ENCODE results near the gene VAV2.

- TF ChIP-seq RAD21 (IDR thresholded peaks at IDR 0.05; ENCODE audit: low read depth) (no peak), EGR1 (IDR thresholded peaks at IDR 0.05) (no peak), USF1 (IDR thresholded peaks at IDR 0.05) (no peak), MAX (IDR thresholded peaks at IDR 0.05) (no peak), EP300 (IDR thresholded peaks at IDR 0.05; ENCODE audit: borderline replicate concordance) (no peak), TCF12 (IDR thresholded peaks at IDR 0.05; ENCODE audit: low read depth) (no peak), TAF1 (IDR thresholded peaks at IDR 0.05; ENCODE audit: low read depth) (no peak), NFIC (IDR thresholded peaks at IDR 0.05) (no peak), CREB1 (IDR thresholded peaks at IDR 0.05; ENCODE audit: low read depth) (no peak), TEAD4 (IDR thresholded peaks at IDR 0.05) (no peak), FOXM1 (IDR thresholded peaks at IDR 0.05; ENCODE audit: borderline replicate concordance, low read depth) (no peak), CEBPB (IDR thresholded peaks at IDR 0.05) (no peak)
Measured at GRCh38 chr9:133741716-133742115, 250.4 kb downstream of the VAV2 start.
